ENCODE data around the gene MYO19. TPM values are rescaled to one million over a fixed set of nuclear protein-coding genes. Genes with fewer than 3 reads are reported as not detected.
A peak's percentile ranks its signal among the peaks of the same experiment; 100 is the strongest.

The MYO19 gene
- total and polyA plus RNA-seq, 9 donors = 13.4 to 46.7 (median 26.1) TPM

DNA sequence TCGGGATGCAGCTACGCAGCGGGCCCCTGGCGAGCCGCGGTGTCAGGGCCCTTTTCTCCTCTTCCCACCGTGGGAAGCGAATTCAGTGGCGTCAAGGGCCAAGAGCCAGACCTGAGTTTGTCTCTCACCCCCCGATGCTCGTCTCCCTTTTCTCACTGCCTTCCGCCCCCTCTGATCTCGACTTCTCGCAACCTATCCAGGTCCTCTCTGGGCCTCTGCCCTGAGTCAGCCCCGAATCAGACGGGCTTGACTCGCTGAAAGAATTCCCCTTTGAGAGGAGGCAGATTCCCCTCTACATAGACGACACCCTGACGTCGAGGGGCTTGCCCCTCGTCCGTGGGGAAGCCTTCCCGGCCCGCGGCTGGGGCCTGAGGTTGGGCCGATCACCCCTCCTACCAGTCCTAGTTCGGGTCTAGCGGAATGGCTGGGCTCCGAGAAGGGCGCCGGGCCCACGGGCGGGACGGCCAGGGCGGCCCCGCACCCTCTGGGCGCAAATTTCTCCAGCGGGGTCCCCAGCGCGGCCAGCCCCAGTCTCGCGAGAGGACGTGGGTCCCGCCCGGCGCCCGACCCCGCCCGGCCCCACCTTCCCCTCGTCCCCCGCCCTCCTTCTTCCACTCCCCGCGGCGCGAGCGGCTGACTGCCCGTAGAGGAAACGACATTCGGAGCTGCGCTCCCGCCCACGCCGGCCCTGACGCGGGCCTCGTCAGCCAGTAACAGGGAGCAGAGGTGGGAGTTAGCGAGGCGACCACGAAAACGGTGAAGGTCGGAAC, 9.8 kb upstream of the MYO19 start, which contains the start of gene GGNBP2:
Gene GGNBP2, plus strand, starts transcription at position 613 of the 770 bp plus-strand sequence. CDS start 806 bp downstream, outside the sequence.
- TF ChIP-seq EP300 (IDR thresholded peaks at IDR 0.05) (no peak), POLR2A (IDR thresholded peaks at IDR 0.05) (peak; percentile 86)
- H3K36me3 ChIP-seq = no peaks in the 10 kb centered on the region
- WGBS, 3 donors = 0% methylated on average over 33 to 71 of the region's 71 CpGs
- H3K4me1 ChIP-seq (ENCODE audit: insufficient read depth) = peaks cover 8% of the 10 kb centered on the region
- no peaks in the 10 kb centered on the region for H3K9me3 ChIP-seq
- no peaks in the 10 kb centered on the region for H3K27me3 ChIP-seq
- peak; percentile 90 to 93 (median 93) for DNase-seq
- H3K4me3 ChIP-seq = peak within 1 kb of the TSS; percentile 87
- intact Hi-C loops (cut with DNase I) = no loop called here
- peak within 1 kb of the TSS; percentile 94 to 99 for H3K27ac ChIP-seq

DNA sequence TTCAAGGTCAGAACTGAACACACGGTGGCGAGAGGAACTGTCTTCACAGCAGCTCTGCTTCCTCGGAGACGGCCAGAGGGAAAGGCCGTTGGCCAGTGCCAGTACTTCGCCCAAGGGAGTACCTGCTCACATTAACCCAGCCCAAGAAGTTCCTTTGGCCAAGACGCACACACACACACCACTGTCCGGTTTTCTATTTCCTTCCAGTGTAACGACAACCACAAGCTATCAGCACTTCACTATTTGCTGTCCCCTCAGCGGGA, 9.3 kb upstream of the MYO19 start:
- Histone ChIP-seq H3K9me3 (no peaks in the 10 kb centered on the region), H3K36me3 (no peaks in the 10 kb centered on the region), H3K4me1 (ENCODE audit: insufficient read depth) (peaks cover 8% of the 10 kb centered on the region), H3K27ac (peak overlapping the region; percentile 94 to 99), H3K4me3 (peak overlapping the region; percentile 87), H3K27me3 (no peaks in the 10 kb centered on the region)
- DNase-seq = peak in 1 of 5 donors; percentile 39
- 0 to 1% (median 1%) methylated on average over 10 of the region's 10 CpGs for WGBS, 3 donors
- intact Hi-C loops (cut with DNase I) = no loop called here
- TF ChIP-seq EP300 (IDR thresholded peaks at IDR 0.05) (no peak), POLR2A (IDR thresholded peaks at IDR 0.05) (no peak)
- TF ChIP-seq, protein P1, sequence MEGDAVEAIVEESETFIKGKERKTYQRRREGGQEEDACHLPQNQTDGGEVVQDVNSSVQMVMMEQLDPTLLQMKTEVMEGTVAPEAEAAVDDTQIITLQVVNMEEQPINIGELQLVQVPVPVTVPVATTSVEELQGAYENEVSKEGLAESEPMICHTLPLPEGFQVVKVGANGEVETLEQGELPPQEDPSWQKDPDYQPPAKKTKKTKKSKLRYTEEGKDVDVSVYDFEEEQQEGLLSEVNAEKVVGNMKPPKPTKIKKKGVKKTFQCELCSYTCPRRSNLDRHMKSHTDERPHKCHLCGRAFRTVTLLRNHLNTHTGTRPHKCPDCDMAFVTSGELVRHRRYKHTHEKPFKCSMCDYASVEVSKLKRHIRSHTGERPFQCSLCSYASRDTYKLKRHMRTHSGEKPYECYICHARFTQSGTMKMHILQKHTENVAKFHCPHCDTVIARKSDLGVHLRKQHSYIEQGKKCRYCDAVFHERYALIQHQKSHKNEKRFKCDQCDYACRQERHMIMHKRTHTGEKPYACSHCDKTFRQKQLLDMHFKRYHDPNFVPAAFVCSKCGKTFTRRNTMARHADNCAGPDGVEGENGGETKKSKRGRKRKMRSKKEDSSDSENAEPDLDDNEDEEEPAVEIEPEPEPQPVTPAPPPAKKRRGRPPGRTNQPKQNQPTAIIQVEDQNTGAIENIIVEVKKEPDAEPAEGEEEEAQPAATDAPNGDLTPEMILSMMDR (IDR thresholded peaks at IDR 0.05) = no peak

DNA sequence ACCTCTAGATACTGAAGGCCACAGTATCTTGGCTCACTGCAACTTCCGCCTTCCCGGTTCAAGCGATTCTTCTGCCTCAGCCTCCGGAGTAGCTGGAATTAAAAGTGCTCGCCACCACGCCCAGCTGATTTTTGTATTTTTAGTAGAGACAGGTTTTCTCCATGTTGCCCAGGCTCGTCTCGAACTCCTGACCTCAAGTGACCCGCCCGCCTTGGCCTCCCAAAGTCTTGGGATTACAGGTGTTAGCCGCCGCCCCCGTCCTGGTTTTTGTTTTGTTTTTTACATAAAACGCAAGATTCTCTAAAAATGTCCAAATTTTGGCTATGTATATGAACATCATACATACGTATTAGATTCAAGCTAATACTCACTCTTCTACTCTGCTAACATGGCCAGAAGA, 8.1 kb upstream of the MYO19 start:
- peaks cover 3% of the 10 kb centered on the region for H3K4me1 ChIP-seq (ENCODE audit: insufficient read depth)
- intact Hi-C loops (cut with DNase I) = no loop called here
- H3K4me3 ChIP-seq = no peak overlapping the region
- H3K27ac ChIP-seq = no peak overlapping the region
- no peaks in the 10 kb centered on the region for H3K36me3 ChIP-seq
- TF ChIP-seq, protein P1 (IDR thresholded peaks at IDR 0.05) = no peak
- TF ChIP-seq EP300 (IDR thresholded peaks at IDR 0.05) = no peak
- no peak for TF ChIP-seq POLR2A (IDR thresholded peaks at IDR 0.05)
- 88 to 91% (median 90%) methylated on average over 15 of the region's 15 CpGs for WGBS, 3 donors
- H3K27me3 ChIP-seq = no peaks in the 10 kb centered on the region
- no peak for DNase-seq
- H3K9me3 ChIP-seq = no peaks in the 10 kb centered on the region

DNA sequence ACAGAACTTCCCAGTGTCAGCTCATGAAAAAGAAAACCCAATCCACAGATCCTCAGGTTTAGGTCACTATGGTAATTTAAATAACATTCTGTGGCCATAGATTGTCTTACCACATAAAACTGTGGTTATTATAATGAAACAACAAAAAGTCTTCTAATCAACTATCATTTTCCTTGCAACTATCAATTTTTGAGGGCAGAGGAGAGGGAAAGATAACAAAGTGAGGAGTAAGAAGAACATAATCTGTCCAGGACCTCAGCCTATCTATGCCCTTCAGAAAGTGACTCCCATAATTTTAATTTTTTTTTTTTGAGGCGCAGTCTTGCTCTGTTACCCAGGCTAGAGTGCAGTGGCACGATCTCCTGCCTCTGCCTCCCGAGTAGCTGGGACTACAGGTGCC, 6.0 kb upstream of the MYO19 start:
- DNase-seq = no peak
- no peak for TF ChIP-seq POLR2A (IDR thresholded peaks at IDR 0.05)
- TF ChIP-seq, protein P1 (IDR thresholded peaks at IDR 0.05) = no peak
- no peak for TF ChIP-seq EP300 (IDR thresholded peaks at IDR 0.05)
- no peak overlapping the region for H3K4me3 ChIP-seq
- H3K27ac ChIP-seq = no peak overlapping the region
- peaks cover 4% of the 10 kb centered on the region for H3K4me1 ChIP-seq (ENCODE audit: insufficient read depth)
- no peaks in the 10 kb centered on the region for H3K36me3 ChIP-seq
- H3K9me3 ChIP-seq = no peaks in the 10 kb centered on the region
- intact Hi-C loops (cut with DNase I) = no loop called here
- WGBS, 3 donors = 94 to 99% (median 97%) methylated on average over 3 of the region's 3 CpGs
- no peaks in the 10 kb centered on the region for H3K27me3 ChIP-seq

DNA sequence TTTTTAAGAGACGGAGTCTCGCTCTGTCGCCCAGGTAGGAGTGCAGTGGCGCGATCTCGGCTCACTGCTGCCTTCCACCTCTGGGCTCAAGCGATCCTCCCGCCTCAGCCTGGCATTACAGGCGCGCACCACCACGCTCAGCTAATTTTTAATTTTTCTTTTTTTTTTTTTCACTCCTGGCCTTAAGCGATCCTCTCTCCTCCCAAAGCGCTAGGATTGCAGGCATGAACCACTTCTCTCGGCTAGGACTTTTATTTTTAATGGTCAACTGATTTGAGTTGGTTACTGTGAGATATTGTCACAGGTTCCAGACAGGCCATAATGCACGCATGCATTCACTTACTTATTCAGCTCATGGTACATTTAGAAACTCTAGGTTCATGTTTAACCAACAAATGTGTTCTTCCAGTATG, 1.0 kb upstream of the MYO19 start:
- intact Hi-C loops (cut with DNase I) = no loop called here

More for the DNA sequence above, 1.0 kb upstream of the MYO19 start:
- no peaks in the 10 kb centered on the region for H3K27me3 ChIP-seq
- peaks cover 4% of the 10 kb centered on the region for H3K4me1 ChIP-seq (ENCODE audit: insufficient read depth)
- TF ChIP-seq, protein P1 (IDR thresholded peaks at IDR 0.05) = no peak
- no peak for TF ChIP-seq EP300 (IDR thresholded peaks at IDR 0.05)
- TF ChIP-seq POLR2A (IDR thresholded peaks at IDR 0.05) = no peak
- 5 to 10% (median 7%) methylated on average over 15 of the region's 15 CpGs for WGBS, 3 donors
- no peak for DNase-seq
- H3K9me3 ChIP-seq = no peaks in the 10 kb centered on the region
- H3K4me3 ChIP-seq = peak overlapping the region; percentile 82
- peak overlapping the region in 1 of 2 donors; percentile 93 for H3K27ac ChIP-seq
- H3K36me3 ChIP-seq = no peaks in the 10 kb centered on the region

Data from ovary (tissue), 9 donors.